MCF 10A (cell line): ENCODE data around the gene POLR3E. TPM values are rescaled to one million over a fixed set of nuclear protein-coding genes. Genes with fewer than 3 reads are reported as not detected.

Experiments
- BruUV-seq: library from RNA; stranded (reverse); fragments of 400-500 nt; replicated peaks from 2 replicates; lab custom pipeline; 2021; lab: Mats Ljungman, UMichigan
- CTCF ChIA-PET: fragments of 300-600 bp; sonication (Branson Sonifier 250); formaldehyde crosslinking; extraction: SDS; loops from one replicate; lab custom pipeline; 2021; ENCODE audit warnings: antibody characterized with exemption, inconsistent platforms; lab: Yijun Ruan, JAX
- POLR2A ChIA-PET: fragments of 300-600, 350-650 bp; sonication (Branson Sonifier 250); formaldehyde crosslinking; extraction: SDS; loops from one replicate; lab custom pipeline; 2020; ENCODE audit warnings: antibody characterized with exemption, inconsistent platforms; lab: Yijun Ruan, JAX
- DNase-seq: peaks from one replicate; pipeline ENCODE4 v3.0.0-alpha.2; 2018; ENCODE audit not compliant: unreplicated experiment
- H3K27ac Mint-ChIP-seq: one replicate; pipeline ENCODE4 v1.8.0; 2022; ENCODE audit warnings: mild to moderate bottlenecking, low read depth, mixed read lengths; ENCODE audit not compliant: unreplicated experiment
- H3K27me3 Mint-ChIP-seq: one replicate; pipeline ENCODE4 v1.8.0; 2022; ENCODE audit warnings: mixed read lengths; ENCODE audit not compliant: insufficient read depth, unreplicated experiment
- H3K36me3 Mint-ChIP-seq: one replicate; pipeline ENCODE4 v1.8.0; 2022; ENCODE audit warnings: mild to moderate bottlenecking, moderate library complexity, mixed read lengths; ENCODE audit not compliant: insufficient read depth, unreplicated experiment
- H3K4me1 Mint-ChIP-seq: one replicate; pipeline ENCODE4 v1.8.0; 2022; ENCODE audit warnings: mixed read lengths; ENCODE audit not compliant: insufficient read depth, unreplicated experiment
- H3K4me3 Mint-ChIP-seq: one replicate; pipeline ENCODE4 v1.8.0; 2022; ENCODE audit warnings: mild to moderate bottlenecking, moderate library complexity, mixed read lengths; ENCODE audit not compliant: unreplicated experiment
- H3K9me3 Mint-ChIP-seq: one replicate; pipeline ENCODE4 v1.8.0; 2022; ENCODE audit warnings: mixed read lengths; ENCODE audit not compliant: unreplicated experiment
- CTCF ChIP-seq: fragments of 200-600 bp; IDR thresholded peaks from one replicate; pipeline ENCODE4 v1.8.0; 2022; ENCODE audit warnings: antibody characterized with exemption, mild to moderate bottlenecking; ENCODE audit not compliant: unreplicated experiment
- intact Hi-C: fragments of 100-400 bp; cut with micrococcal nuclease; formaldehyde crosslinking; loops from 2 replicates; pipeline ENCODE4 v1.14.1; 2022
- total RNA-seq: library from RNA; stranded (reverse); gene quantifications from 2 replicates; pipeline ENCODE4 v1.2.3, GENCODE V29; 2022

POLR3E gene
- total RNA-seq, 1 experiment from 2014 or later, result 73.8 TPM

DNA sequence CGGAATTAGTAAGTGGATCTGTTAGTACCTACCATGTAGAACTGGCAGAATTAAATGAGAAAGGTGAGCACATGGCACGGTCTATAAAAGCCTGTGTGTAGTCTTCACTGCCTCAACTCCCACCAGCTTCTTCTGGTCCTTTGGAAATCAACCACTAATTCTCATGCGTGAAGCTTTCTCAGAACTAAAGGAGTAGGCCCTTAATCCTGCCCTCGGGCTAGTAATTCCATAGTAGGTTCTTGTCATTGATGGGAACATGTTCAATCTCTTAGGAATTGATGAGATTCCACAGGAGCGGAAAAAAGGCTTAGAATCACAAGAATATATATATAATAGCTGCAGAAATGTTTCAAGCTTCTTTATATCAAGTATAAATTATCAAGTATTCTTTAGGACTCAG is 55.5 kb downstream of the POLR3E start:
- ChIA-PET CTCF (interaction anchor here (0.6 to 2.7 kb wide), 4 partner anchors 34 to 599 kb away, joined by 3 to 13 read pairs (median 4); no protein-coding TSS in a partner anchor), POLR2A (interaction anchor here (1.0 to 3.8 kb wide), 4 partner anchors 9 to 20 kb away, joined by 3 to 24 read pairs (median 12); no protein-coding TSS in a partner anchor)
- no peak overlapping the region for H3K4me3 Mint-ChIP-seq
- intact Hi-C loops, result no loop called here
- H3K36me3 Mint-ChIP-seq, result peaks cover 66% of the 10 kb centered on the region
- no peak for DNase-seq
- no peak for TF ChIP-seq CTCF
- BruUV-seq, result no TSS peak
- H3K27me3 Mint-ChIP-seq, result no peaks in the 10 kb centered on the region
- peaks cover 31% of the 10 kb centered on the region for H3K4me1 Mint-ChIP-seq
- H3K9me3 Mint-ChIP-seq, result no peaks in the 10 kb centered on the region
- H3K27ac Mint-ChIP-seq, result no peak overlapping the region

- intact Hi-C loops, result no loop called here
- H3K27ac Mint-ChIP-seq, result no peak overlapping the region
- H3K36me3 Mint-ChIP-seq, result peaks cover 60% of the 10 kb centered on the region
Measured at GRCh38 chr16:22353191-22353919, 56.1 kb downstream of the POLR3E start.

GRCh38 chr16:22353933-22354541 is 56.8 kb downstream of the POLR3E start:
- Mint-ChIP-seq H3K4me3 (no peak overlapping the region), H3K4me1 (peaks cover 29% of the 10 kb centered on the region), H3K36me3 (peaks cover 55% of the 10 kb centered on the region), H3K27ac (no peak overlapping the region), H3K9me3 (no peaks in the 10 kb centered on the region), H3K27me3 (no peaks in the 10 kb centered on the region)
- POLR2A ChIA-PET, result interaction anchor here (0.7 to 3.8 kb wide), 7 partner anchors 10 to 83 kb away, joined by 3 to 24 read pairs (median 9); no protein-coding TSS in a partner anchor
- no peak for DNase-seq
- BruUV-seq, result no TSS peak
- CTCF ChIA-PET, result interaction anchor here (0.7 to 2.7 kb wide), 3 partner anchors 12 to 277 kb away, joined by 3 to 13 read pairs (median 3); no protein-coding TSS in a partner anchor
- intact Hi-C loops, result no loop called here
- TF ChIP-seq CTCF, result no peak

More at GRCh38 chr16:22353191-22353919, 56.1 kb downstream of the POLR3E start:
- peak; percentile 44 for DNase-seq
- no TSS peak for BruUV-seq
- Mint-ChIP-seq H3K4me3 (no peak overlapping the region), H3K27me3 (no peaks in the 10 kb centered on the region), H3K4me1 (peaks cover 31% of the 10 kb centered on the region), H3K9me3 (no peaks in the 10 kb centered on the region)
- no peak for TF ChIP-seq CTCF
- ChIA-PET CTCF (interaction anchor here (0.6 to 2.7 kb wide), 6 partner anchors 11 to 598 kb away, joined by 3 to 13 read pairs (median 3); no protein-coding TSS in a partner anchor), POLR2A (interaction anchor here (0.7 to 3.8 kb wide), 7 partner anchors 10 to 84 kb away, joined by 3 to 24 read pairs (median 9); no protein-coding TSS in a partner anchor)

- POLR2A ChIA-PET, result interaction anchor here (0.7 to 3.8 kb wide), 3 partner anchors 9 to 845 kb away, joined by 3 to 22 read pairs (median 14); no protein-coding TSS in a partner anchor
- no peak for DNase-seq
- CTCF ChIA-PET, result interaction anchor here (1.2 kb wide), 1 partner anchor 56 kb away, joined by 4 read pairs; no protein-coding TSS in a partner anchor
- TF ChIP-seq CTCF, result no peak
- H3K27me3 Mint-ChIP-seq, result no peaks in the 10 kb centered on the region
- no peak overlapping the region for H3K4me3 Mint-ChIP-seq
- H3K4me1 Mint-ChIP-seq, result peaks cover 21% of the 10 kb centered on the region
- no peaks in the 10 kb centered on the region for H3K9me3 Mint-ChIP-seq
- no peak overlapping the region for H3K27ac Mint-ChIP-seq
- BruUV-seq, result no TSS peak
- H3K36me3 Mint-ChIP-seq, result peaks cover 53% of the 10 kb centered on the region
- intact Hi-C loops, result no loop called here
Measured at GRCh38 chr16:22355487-22355908, 58.3 kb downstream of the POLR3E start.
